Fibroblast of mammary gland (primary cell): ENCODE results near the gene ADGB.

ENCODE experiments used
- DNase-seq: peaks from one replicate; pipeline ENCODE4 v3.0.0-alpha.2; 2010; ENCODE audit warnings: low read depth
- H3K4me3 ChIP-seq: 2 replicates; pipeline ENCODE4 v1.5.1; 2011; ENCODE audit warnings: low read depth, mild to moderate bottlenecking, low read length, moderate library complexity; ENCODE audit not compliant: control insufficient read depth
- CTCF ChIP-seq: conservative IDR thresholded peaks from 2 replicates; pipeline ENCODE4 v1.5.1; 2011; ENCODE audit warnings: low read depth, low read length, inconsistent platforms; ENCODE audit not compliant: control insufficient read depth, insufficient read depth

The ADGB gene

GRCh38 chr6:146855889-146856288 is 257.1 kb downstream of the ADGB start:
- no peak for TF ChIP-seq CTCF
- H3K4me3 ChIP-seq, result no peak overlapping the region
- DNase-seq, result no peak

DNA sequence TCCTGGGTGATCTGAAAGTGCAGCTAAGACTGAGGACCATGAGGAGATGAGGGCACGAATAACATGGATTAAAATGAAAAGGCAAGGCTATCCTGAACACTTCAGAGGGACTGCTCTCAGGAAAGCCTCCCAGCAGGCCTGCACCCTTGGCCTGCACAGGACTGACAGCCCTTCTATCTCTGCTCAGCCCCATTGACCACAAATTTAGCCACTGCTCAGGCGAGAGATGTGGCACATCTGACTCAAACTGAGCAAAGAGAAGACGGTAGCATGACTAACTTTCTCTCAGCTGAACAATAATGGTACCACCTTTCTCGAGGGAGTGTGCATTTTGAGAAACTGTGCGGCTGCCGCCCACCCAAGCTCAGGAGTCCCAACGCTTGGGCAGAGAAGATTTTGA is 257.5 kb downstream of the ADGB start:
- no peak for TF ChIP-seq CTCF
- H3K4me3 ChIP-seq, result no peak overlapping the region

DNA sequence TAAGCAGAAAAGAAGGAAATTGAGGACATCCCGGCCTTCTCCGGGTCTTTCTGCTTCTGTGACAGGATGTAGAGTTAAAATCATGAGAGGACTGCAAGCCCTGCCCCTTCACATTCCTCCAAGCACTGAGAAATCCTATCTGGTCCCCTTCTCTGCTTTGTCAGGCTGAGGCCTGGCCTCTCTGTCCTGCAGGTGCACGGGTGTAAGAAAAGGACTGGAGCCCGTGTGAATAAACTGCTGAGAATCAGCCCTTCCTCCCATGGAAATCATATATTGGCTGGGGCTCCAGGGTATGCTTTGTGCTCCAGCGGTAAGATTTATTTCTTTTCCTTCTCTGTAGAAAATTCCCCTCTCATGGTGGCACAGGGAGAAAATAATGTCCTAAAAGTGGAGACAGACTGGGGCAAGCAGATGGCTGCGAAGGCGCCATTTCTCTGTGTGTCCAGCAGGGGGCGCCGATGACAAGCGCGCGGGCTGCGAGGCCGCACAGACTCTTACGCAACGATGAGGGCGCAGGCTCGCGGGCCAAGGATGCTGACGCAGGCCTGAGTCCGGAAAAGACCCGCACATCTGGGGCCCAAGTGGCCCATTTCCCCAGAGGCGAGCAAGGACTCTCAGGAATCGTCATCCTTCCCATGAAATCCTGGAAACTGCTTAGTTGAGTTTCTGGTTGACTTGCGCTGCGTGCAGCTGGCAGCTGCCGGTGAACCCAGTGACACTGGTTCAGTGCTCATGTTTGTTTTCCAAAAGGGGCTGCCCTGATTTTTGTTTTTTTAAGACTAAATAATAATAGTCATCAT is 258.6 kb downstream of the ADGB start:
- TF ChIP-seq CTCF, result peak; percentile 86
- peak; percentile 98 for DNase-seq
- peak overlapping the region; percentile 34 for H3K4me3 ChIP-seq

More for the DNA sequence above, 257.5 kb downstream of the ADGB start:
- DNase-seq, result no peak

GRCh38 chr6:146857980-146858347 is 259.2 kb downstream of the ADGB start:
- peak overlapping the region; percentile 34 for H3K4me3 ChIP-seq
- TF ChIP-seq CTCF, result no peak
- no peak for DNase-seq

GRCh38 chr6:146859206-146859605 is 260.4 kb downstream of the ADGB start:
- no peak for TF ChIP-seq CTCF
- no peak overlapping the region for H3K4me3 ChIP-seq
- no peak for DNase-seq

DNA sequence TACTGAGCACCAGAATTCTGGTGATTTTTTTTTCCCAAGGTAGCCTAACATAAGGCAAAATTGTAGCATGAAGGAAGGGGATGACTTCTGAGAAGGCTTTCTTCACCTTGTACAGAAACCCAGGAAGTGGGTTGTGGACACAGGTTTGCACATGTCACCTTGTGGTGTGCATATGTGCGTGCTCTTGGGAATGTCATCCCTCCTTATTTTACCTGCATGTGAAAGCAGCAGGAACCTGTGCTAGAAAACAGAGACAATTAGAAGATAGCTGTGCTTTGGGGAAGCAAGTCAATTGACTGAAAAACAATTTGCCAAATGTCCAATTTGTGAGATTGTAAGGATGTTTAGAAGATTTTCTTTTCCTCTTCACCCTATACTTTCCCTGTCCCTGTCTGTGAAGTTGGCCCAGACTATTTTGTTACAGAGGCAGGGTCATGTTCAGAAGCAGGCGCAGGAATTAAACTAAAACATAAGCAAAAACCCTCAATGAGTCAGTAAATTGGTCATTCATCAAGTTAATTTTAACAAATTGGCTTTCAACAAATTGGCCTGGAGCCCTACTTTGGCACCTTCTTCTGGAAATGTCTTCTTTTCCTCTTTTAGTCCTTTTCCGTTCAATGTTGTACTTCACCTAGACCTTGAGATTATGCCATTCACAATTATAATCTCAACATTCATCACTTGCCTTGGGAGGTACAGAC is 261.2 kb downstream of the ADGB start:
- no peak for TF ChIP-seq CTCF
- no peak overlapping the region for H3K4me3 ChIP-seq
- DNase-seq, result peak; percentile 45
